HS-27A (cell line): ENCODE results near the gene PDIA5.

Experiments used
- DNase-seq: peaks from one replicate; pipeline ENCODE4 v3.0.0-alpha.2; 2012; ENCODE audit warnings: low read depth, missing footprints

The PDIA5 gene

DNA sequence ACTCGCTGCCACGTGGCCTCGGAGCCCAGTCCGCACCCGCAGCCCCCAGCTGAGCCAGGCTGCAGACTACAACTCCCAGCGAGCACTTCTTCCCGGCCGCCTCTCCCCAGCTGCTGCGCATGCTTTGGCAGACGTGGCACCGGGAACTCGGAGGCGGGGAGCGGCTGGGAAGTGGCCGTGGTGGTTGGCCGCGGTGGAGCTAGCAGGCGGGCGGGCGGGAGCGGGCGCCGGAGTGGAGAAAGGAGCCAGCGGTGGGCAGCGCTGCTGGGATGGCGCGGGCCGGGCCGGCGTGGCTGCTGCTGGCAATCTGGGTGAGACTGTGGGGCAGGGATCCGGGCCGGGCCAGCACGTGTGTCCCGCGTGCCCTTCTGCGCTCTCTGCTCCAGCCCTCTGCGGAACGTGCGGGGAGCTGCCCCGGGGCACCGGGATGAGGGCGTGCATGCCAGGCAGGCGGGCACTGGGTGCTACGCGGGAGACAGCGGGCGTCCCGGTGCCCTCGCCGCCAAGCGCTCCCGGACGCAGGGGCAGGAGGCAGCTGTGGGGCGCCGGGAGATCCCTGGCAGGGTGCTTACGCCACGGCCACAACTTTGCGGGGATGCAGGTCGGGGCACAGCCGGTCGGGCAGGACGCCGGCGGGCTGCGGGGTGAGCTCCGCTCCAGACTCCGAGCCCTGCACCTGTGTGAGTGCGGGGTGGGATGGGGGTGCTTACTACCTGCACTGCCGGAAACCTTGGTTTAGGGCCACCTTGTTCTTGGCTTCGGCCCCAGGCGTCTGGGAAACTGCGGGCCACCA is at the start of gene PDIA5:
Gene PDIA5, plus strand, starts transcription at position 130 of the 793 bp plus-strand sequence. Its CDS starts 140 bp downstream, at position 270.
- peak; percentile 71 for DNase-seq

DNA sequence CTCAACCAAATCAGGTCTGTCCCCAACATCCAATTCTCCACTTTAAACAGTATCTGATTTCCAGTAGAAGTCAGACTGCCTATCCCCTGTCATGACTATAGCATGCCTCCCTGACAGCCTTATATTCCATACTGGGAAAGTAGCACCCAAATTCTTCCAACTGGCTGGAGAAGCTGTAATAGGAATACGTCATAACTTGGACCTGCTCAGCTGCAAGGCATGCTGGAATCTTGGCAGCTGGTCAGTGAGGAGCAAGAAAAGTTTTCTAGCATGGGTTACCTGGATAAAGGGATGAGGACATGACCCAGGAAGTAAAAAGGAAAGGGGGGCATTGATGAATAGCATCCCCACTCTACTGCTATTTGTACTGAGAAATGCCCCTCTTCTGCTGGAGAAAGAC is 48.1 kb upstream of the PDIA5 start:
- no peak for DNase-seq

GRCh38 chr3:123019161-123019560 is 47.7 kb upstream of the PDIA5 start:
- no peak for DNase-seq

- no peak for DNase-seq
These were observed 47.2 kb upstream of the PDIA5 start for GRCh38 chr3:123019591-123019990.

DNA sequence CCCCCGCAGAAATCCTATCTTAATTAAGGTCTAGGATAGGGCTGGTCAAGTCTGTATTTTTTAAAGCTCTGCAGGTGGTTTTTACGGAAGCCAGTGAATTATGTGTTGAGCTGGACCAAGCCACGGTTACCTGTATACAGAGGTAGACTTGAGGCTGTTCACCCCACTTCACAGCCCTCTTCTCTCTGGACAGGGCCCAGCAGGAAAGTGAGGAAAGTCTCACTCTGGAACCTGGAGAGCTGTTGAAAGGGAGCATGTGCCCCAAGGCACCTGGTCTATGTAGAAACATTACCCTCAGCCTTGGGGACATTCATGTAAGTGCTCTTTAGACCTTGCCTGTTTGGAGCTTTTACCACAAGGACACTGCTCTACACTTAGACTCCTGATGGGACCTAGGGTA is 46.1 kb upstream of the PDIA5 start:
- DNase-seq = no peak

- no peak for DNase-seq
These were observed 45.4 kb upstream of the PDIA5 start for GRCh38 chr3:123021388-123021787.

GRCh38 chr3:123021996-123022510 is 44.8 kb upstream of the PDIA5 start:
- DNase-seq = no peak

DNA sequence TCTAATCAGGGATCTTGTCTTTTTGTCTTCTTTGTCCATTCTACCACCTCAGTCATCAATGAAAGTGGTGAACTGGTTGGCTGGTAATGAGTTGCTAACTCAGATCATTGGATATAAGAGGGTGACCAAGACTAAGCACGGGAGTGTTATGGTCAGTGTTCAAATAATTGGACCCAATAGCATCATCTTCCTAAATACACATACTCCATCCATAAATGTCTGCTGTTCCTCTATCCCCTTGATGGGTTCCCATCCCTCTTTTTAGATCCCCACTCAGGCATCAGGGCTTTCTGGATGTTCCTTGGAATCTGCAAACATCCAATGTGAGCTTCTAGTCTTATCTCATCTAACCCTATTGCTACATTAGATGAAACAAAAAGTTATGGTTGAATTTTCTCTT is 42.8 kb upstream of the PDIA5 start:
- no peak for DNase-seq

DNA sequence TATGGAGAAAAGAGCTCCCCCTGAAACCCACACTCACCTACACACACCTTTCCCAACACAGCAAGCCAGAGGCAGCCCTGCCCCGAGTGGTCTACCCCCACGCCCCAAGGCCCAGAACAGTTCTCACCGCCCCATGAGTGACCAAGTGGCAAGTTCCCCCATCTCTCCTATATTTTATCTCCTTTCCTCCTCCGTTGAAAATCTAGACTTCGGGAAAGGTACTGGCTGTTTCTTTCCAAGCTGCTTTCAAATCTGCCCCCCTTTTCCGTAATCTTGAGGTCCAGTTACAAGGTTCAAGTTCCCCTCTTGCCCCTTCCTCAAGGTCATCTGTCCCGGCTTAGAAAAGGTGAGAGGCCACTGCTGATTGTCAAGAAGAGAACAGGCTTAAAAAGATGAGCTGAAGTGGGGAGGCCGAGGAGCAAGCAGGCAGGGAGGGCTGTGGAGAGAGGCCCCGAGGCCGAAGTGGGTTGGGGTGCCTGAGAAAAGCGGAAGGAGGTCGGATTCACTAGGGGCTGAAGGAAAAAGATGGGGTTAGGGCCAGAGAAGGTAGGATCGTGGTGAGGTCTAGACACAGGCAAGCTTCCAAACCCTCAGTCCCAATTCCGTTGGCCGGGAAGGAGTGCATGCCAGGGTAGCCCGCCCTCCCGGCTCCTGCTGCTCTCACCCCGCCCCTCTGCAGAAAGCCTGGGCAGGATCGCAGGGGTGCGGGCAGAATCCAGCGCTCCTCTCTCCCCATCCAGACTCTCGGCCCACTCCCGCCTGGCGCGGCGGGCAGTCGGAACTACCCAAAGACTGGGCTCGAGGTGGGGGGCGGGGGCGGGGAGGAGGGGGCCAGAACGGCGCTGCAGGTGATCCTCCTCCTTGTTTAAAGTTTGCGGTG is 40.9 kb upstream of the PDIA5 start:
- no peak for DNase-seq

DNA sequence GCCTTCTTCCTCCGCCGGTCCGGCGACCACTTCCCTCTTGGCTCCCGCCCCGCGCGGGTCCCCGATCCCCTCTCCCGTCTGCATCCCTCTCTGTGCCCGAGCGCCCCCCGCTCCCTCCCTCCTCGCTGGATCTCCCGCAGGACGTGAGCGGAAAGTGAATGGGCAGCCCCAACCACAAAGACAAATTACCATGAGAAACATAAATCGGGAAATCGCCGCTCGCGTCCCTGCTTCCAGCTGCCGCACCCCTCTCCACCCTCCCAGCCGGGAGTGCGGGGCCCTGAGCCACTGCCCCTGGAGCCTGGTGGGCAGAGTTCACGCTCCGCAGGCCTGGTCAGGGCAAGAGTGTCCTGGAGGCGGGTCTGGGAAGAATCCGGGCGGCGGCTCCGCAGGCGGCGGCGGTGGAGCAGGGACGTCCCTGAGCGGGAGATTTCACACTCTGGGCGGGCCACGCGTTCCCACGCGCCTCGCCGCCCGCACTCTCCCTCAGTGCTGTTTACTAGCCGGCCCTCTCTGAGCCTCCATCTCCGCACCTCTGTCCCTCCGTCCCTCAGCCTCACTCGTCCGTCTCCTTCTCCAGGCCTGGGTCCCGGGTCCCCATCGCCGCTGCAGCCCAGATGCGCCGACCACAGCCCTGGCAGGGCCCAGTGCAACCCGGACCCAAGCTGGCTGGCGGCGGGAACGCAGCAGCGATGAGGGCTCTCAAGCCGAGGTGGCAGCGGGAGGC is 40.1 kb upstream of the PDIA5 start:
- no peak for DNase-seq

GRCh38 chr3:123027292-123028232 is 39.3 kb upstream of the PDIA5 start, which contains the start of gene SEMA5B:
TSS of gene SEMA5B (minus strand) at chr3:123027763. CDS start at chr3:122961263, 66,500 bp downstream.
- DNase-seq = no peak

DNA sequence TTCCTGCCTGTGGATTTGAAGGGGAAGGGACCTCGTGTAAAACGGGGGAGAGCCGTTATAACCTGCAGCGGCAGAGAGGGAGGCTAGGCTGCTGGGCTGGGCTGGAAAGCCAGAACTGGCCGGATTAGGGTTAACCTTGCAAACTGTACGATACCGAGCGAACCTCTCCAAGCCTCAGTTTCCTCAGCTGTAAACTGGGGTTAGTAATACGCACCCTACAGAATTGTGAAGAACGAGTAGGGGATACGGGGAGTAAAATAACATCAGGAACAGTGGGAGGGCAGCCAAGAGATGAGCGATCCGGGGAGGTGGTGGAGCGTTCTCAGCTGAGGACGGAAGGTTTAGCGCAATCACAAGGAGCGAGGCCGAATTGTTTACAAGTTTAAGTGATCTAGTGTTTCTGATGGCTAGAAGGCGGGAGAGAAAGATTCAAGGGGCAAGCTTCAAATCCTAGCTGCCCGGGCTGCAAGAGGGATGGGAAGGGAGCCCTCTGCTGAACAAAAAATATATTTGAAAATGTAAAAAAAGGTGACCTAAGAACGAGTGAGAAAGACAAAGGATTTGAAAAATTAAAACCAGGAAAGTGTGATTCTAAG is 38.5 kb upstream of the PDIA5 start:
- peak; percentile 35 for DNase-seq

DNA sequence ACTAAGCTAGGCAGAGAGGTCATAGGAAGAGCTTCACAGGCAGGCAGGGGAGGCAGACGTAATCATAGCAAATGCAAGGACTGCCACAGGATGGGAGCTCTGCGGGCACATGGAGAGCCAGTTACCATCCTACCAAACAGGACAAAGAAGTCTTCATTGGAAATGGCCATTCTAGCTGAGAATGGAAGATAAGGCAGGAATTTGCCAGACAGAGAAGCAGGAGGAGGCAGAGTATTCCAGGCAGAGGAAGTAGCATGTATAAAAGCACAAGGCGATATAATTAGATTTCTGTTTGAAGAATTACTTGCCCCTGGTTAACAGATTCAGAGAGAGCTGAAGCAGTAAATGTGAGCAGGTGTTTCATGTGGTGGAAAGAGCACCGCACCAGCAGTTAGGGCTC is 35.8 kb upstream of the PDIA5 start:
- no peak for DNase-seq

GRCh38 chr3:123032057-123032456 is 34.8 kb upstream of the PDIA5 start:
- no peak for DNase-seq

GRCh38 chr3:123034120-123034519 is 32.7 kb upstream of the PDIA5 start:
- DNase-seq = no peak

DNA sequence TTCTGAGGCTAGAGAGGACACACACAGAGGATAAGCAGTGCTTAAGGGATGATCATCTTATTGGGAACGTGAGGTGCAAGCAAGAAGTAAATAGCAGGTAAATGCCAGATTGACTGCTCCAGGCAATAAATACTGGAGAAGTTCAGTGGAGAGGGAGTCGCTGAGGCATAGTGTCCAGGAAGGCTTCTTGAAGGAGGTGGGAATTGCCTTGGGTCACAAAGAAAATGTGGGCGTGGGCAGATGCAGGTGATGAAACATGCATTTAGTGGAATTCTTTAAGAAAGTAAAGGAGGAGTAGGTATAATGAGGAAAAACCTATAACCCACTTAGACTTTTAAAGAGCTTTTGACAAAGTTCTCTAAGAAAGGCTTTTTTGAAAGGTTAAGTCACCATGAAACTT is 31.8 kb upstream of the PDIA5 start:
- no peak for DNase-seq

GRCh38 chr3:123036352-123037014 is 30.3 kb upstream of the PDIA5 start:
- no peak for DNase-seq

DNA sequence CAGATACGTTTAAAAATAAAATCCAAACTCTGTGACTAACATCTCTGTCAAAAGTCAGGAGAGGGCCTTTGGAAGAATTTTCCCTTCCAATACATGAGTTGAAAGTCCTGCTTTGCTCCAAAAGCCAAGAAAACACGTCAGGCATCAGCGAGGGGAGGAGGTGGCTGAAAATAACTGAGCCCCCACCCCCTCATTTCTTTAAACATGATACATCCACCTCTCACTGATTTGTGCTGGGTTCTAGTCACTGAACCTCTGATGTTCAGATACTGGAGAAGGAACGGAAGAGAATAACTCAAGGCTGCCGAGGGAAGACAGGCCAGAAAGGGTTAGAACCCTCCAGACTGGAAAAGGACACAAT is 29.8 kb upstream of the PDIA5 start:
- DNase-seq = no peak

GRCh38 chr3:123038751-123039150 is 28.1 kb upstream of the PDIA5 start:
- no peak for DNase-seq

- no peak for DNase-seq
These were observed 27.6 kb upstream of the PDIA5 start for GRCh38 chr3:123039178-123039577.
